Uterus (tissue), 2 donors: Measurements from ENCODE around the gene ENGASE.

Experiments
- POLR2A ChIP-seq, 2 donors: fragments of 450-650 bp; IDR thresholded peaks; one replicate each; pipeline ENCODE4 v1.6.1; 2016; ENCODE audit warnings: antibody characterized with exemption in 2 of 2, mild to moderate bottlenecking in 1 of 2, moderate library complexity in 1 of 2
- TF ChIP-seq, protein P1 (sequence below), 4 experiments: fragments of 200-600 bp in 2 of 4; fragments of 450-650 bp in 2 of 4; sonication (generic) in 2 of 4; IDR thresholded peaks; one replicate each; pipeline ENCODE4 v1.5.1; 2016 to 2019; ENCODE audit warnings: antibody characterized with exemption in 4 of 4, mild to moderate bottlenecking in 2 of 4, moderate library complexity in 1 of 4

DNA sequence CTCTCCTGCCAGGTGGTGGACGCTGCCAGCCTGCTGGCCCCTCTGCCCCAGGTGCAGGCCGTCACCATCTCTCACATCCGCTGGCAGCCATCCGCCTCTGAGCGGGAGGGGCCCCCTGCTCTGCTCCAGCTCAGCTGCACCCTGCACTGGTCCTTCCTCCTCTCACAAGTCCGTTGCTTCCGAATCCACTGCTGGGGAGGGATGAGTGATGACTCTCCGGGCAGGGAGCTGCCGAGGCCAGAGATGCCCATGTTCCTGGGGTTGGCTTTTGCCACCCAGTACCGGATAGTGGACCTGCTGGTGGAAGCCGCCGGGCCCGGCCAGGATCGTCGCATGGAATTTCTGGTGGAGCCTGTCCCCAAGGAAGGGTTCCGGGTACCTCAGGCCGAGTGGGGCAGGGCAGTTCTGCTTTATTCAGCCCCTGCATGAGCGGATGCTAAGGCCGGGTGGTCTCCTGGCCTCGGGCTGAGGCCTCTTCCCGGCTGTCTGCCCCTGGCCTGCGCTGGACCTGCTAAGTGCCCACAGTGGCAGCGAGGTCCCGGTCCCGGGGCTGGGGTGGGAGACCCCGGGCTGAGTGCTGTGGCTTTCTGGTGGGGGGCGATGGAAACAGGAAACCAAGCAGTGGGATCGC lies 11.4 kb downstream of the ENGASE start:
- TF ChIP-seq, protein P1, sequence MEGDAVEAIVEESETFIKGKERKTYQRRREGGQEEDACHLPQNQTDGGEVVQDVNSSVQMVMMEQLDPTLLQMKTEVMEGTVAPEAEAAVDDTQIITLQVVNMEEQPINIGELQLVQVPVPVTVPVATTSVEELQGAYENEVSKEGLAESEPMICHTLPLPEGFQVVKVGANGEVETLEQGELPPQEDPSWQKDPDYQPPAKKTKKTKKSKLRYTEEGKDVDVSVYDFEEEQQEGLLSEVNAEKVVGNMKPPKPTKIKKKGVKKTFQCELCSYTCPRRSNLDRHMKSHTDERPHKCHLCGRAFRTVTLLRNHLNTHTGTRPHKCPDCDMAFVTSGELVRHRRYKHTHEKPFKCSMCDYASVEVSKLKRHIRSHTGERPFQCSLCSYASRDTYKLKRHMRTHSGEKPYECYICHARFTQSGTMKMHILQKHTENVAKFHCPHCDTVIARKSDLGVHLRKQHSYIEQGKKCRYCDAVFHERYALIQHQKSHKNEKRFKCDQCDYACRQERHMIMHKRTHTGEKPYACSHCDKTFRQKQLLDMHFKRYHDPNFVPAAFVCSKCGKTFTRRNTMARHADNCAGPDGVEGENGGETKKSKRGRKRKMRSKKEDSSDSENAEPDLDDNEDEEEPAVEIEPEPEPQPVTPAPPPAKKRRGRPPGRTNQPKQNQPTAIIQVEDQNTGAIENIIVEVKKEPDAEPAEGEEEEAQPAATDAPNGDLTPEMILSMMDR (IDR thresholded peaks at IDR 0.05), result no peak
- TF ChIP-seq POLR2A (IDR thresholded peaks at IDR 0.05), result no peak
